CD4-positive, alpha-beta T cell treated with Interleukin-1 beta for 1 hour (primary cell): ENCODE results near the gene LNP1.
"Not testable (repeated sequence)": the region's sequence is repeated elsewhere in the genome, so short reads cannot be mapped to it uniquely, and the experiment has no call there.

Experiments
- DNase-seq, 2 donors: peaks; one replicate each; pipeline ENCODE4 v3.0.0-alpha.2; 2020 to 2022

The LNP1 gene

GRCh38 chr3:100400780-100401673 is at the start of gene LNP1, which contains the start of gene TOMM70:
LNP1 (plus strand) TSS chr3:100401539; CDS start chr3:100429730, 28,191 bp downstream.
TOMM70 (minus strand) TSS chr3:100401089; CDS start chr3:100400949, 140 bp downstream.
- peak; percentile 92 for DNase-seq

- not testable (repeated sequence) for DNase-seq
Measured at GRCh38 chr3:100351770-100352169, 49.6 kb upstream of the LNP1 start.

- no peak for DNase-seq
Measured at GRCh38 chr3:100352296-100353231, 48.8 kb upstream of the LNP1 start.

GRCh38 chr3:100354850-100355249 is 46.5 kb upstream of the LNP1 start:
- no peak for DNase-seq

GRCh38 chr3:100358413-100358812 is 42.9 kb upstream of the LNP1 start:
- no peak for DNase-seq

GRCh38 chr3:100359035-100359434 is 42.3 kb upstream of the LNP1 start:
- no peak for DNase-seq

- no peak for DNase-seq
Measured at GRCh38 chr3:100360757-100361496, 40.4 kb upstream of the LNP1 start.

GRCh38 chr3:100361897-100362296 is 39.4 kb upstream of the LNP1 start:
- DNase-seq: no peak

GRCh38 chr3:100364421-100364820 is 36.9 kb upstream of the LNP1 start:
- DNase-seq: no peak

- no peak for DNase-seq
Measured at GRCh38 chr3:100366424-100366823, 34.9 kb upstream of the LNP1 start.

GRCh38 chr3:100368441-100368840 is 32.9 kb upstream of the LNP1 start:
- DNase-seq: no peak

- DNase-seq: no peak
Measured at GRCh38 chr3:100370756-100371155, 30.6 kb upstream of the LNP1 start.

- no peak for DNase-seq
Measured at GRCh38 chr3:100374521-100374920, 26.8 kb upstream of the LNP1 start.

- no peak for DNase-seq
Measured at GRCh38 chr3:100376301-100376700, 25.0 kb upstream of the LNP1 start.

GRCh38 chr3:100384733-100385525 is 16.4 kb upstream of the LNP1 start:
- no peak for DNase-seq

- DNase-seq: no peak
Measured at GRCh38 chr3:100386437-100387074, 14.8 kb upstream of the LNP1 start.

GRCh38 chr3:100389025-100389424 is 12.3 kb upstream of the LNP1 start:
- no peak for DNase-seq

GRCh38 chr3:100395679-100396431 is 5.5 kb upstream of the LNP1 start:
- DNase-seq: no peak

GRCh38 chr3:100396967-100397366 is 4.4 kb upstream of the LNP1 start:
- DNase-seq: no peak

- DNase-seq: no peak
Measured at GRCh38 chr3:100399341-100400071, 1.8 kb upstream of the LNP1 start.
